Measurements from ENCODE around the gene SMARCC2.
"Not testable (repeated sequence)": the region's sequence is repeated elsewhere in the genome, so short reads cannot be mapped to it uniquely, and the experiment has no call there.

Gene SMARCC2

GRCh38 chr12:56162468-56163290 is 26.6 kb downstream of the SMARCC2 start:
- ATAC-seq: no peak

DNA sequence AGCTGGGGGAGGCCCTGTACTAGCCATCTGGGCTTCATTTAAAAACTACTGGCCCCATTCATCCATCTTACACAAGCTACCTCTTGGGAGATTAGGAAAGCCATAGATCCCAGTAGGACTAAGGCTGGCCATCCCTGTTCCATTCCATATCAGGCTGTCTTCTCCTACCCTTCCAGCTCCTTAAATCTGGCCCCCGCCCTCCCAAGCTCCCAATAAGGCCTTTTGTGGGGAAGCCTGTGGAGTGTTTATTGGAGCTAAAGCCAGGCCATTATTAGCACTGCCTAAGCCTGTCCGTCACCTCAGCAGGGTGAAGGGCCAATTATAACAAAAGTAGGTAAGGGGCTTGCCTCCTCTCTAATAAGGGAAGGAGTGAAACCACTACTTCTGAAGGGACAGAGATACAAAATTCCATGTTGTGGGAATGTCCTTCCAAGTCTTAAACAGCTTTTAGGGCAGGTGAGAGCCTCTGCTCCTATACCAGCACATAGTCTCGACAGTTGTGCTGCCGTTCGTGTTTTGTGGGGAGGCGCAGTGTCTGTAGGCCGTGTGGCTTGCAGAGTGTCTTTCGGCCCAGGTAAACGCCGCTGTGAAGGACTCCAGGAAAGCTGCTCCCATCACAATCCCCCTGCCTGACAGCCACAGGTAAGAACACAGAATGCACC is 27.5 kb downstream of the SMARCC2 start:
- no peak for ATAC-seq

- no peak for ATAC-seq
Measured at GRCh38 chr12:56160894-56161689, 28.2 kb downstream of the SMARCC2 start.

DNA sequence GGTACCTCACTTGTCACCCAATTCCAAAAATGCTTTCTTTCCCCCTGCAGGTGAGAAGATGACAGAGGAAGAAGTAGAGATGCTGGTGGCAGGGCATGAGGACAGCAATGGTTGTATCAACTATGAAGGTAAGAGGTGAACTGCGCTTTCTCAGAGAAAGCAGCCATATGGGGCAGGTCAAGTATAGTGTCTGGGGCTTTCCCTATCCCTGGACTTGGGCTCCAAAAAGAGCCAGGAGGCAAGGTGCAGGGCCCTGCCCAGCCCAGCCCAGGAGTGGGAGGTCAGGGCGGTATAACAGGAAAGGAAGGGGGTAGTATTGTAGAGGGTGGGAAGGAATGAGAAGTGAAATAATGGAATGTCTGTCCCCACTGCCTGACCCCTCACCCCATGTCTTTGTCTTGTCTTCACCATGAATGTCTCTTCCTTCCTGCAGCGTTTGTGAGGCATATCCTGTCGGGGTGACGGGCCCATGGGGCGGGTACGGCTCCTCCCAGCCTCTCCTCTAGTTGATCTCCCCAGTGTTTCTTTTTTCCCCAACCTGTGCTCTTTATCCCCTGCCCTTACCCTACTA is 29.0 kb downstream of the SMARCC2 start:
- peak; percentile 28 to 53 for ATAC-seq

- no peak for ATAC-seq
Measured at GRCh38 chr12:56159482-56160192, 29.6 kb downstream of the SMARCC2 start.

GRCh38 chr12:56158926-56159461 is 30.3 kb downstream of the SMARCC2 start:
- no peak for ATAC-seq

DNA sequence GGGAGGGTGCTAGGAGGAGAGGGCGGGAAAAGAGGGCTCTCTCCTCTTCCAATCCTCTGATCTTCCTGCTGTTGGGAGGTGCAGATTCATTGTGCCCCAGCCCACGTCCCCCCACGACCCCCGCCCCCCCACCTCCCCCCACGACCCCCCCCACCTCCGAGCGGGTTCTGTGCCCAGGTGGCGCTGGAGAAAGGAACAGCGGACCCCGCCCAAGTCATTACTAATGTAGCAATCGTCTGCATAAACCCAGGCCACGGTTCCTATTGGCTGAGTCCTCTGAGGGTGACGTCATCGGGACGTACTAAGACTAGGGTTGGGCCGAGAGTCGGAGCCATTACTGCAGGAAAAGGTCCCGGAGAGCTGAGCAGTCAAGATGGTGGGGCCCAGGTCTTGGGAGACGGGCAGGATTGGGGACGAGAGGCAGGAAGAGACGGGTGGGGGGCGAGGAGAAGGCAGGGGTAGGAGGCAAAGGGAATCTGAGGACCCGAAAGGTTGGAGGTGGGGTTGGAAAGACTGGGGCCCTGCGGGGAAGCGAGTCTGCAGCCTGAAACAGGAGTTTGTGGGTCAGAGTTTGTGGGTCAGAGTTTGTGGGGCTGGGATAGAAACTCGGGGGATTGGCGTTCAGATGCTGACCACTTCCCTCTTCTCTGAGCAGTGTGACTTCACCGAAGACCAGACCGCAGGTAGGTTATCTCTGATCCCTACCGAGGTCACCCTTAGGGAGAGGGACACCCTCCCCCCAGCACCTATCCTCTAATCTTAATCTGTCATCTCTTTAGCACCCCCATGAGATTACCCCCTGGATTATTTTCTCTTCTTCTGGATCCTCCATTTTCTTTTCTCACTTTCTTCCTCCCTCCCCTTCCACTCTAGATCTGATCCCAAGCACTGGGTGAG is 31.0 kb downstream of the SMARCC2 start, which contains the start of gene MYL6:
MYL6 (plus strand) TSS at position 331 of the 897 bp plus-strand sequence; CDS start at position 374, 43 bp downstream.
- peak; percentile 93 to 94 for ATAC-seq

- ATAC-seq: peak; percentile 24 to 26
Measured at GRCh38 chr12:56157201-56158028, 31.9 kb downstream of the SMARCC2 start.

- ATAC-seq: not testable (repeated sequence)
Measured at GRCh38 chr12:56156464-56157200, 32.7 kb downstream of the SMARCC2 start.

DNA sequence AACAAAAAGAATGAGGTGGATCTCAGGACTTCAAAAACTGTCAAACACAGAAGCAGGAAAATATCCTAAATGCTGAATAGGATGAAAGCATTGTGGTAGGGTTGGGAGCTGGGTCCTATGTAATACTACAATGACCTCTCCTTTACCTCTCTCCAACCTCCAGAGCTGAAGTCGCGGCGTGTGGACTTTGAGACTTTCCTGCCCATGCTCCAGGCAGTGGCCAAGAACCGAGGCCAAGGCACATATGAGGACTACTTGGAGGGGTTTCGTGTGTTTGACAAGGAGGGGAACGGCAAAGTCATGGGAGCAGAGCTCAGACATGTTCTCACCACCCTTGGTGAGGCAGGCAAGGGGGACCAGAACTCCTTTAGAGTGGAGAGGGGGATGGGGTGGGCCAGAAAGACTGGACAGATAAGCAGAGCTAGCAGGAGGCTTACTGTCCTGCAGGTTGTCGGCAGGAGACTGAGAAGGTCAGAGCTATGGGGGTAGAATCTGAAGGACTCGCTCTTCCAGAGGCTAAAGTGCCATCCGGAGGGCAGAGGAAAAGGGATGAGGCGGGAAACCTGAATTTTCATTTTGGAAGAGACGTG is 33.9 kb downstream of the SMARCC2 start:
- no peak for ATAC-seq

GRCh38 chr12:56154818-56155217 is 34.5 kb downstream of the SMARCC2 start:
- ATAC-seq: no peak

- ATAC-seq: no peak
Measured at GRCh38 chr12:56154246-56154771, 35.0 kb downstream of the SMARCC2 start.

DNA sequence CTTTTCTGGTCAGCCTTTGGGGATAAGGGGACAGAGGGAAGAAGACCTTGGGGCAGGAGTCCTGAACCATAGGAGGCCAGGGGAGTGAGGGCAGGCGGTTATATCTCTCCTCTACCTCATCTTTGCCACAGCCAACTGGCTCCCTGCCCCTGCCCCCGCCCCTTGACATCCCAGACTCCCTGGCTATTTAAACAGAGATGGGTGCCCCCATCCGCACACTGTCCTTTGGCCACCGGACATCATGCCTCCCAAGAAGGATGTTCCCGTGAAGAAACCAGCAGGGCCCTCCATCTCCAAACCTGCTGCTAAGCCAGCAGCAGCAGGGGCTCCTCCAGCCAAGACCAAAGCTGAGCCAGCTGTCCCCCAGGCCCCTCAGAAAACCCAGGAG is 35.6 kb downstream of the SMARCC2 start:
- ATAC-seq: no peak

- ATAC-seq: no peak
Measured at GRCh38 chr12:56152756-56153677, 36.3 kb downstream of the SMARCC2 start.

DNA sequence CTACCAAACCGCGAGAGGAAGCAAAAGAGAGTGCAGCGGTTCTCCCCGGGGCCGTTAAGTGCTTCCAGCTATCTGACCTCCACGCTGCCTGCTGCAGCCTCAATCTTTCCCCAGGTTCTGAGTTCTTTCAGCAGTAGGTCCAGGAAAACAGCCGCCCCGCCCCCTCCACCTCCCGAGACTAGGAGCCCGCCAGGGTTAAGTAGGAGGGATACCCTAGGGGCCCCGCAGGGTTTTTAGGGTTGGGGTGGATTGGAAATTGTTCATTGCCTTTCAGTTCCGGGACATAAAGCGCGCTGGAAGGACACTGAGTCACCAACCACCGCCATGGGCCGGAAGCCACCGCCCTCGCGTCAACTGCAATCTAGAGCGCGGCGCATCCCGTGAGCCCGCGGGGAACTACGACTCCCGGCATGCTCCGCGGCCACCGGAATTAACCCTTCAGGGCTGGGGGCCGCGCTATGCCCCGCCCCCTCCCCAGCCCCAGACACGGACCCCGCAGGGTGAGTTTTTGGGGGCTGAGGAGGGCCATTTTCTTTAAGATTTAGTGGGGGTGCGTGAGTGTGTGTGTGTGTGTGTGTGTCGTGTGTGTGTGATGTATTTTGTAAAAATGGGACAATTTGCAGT is 37.0 kb downstream of the SMARCC2 start, which contains the start of gene MYL6B:
MYL6B (plus strand) TSS at position 456 of the 624 bp plus-strand sequence. CDS start 1,332 bp downstream, outside the sequence.
- peak; percentile 93 to 96 for ATAC-seq

DNA sequence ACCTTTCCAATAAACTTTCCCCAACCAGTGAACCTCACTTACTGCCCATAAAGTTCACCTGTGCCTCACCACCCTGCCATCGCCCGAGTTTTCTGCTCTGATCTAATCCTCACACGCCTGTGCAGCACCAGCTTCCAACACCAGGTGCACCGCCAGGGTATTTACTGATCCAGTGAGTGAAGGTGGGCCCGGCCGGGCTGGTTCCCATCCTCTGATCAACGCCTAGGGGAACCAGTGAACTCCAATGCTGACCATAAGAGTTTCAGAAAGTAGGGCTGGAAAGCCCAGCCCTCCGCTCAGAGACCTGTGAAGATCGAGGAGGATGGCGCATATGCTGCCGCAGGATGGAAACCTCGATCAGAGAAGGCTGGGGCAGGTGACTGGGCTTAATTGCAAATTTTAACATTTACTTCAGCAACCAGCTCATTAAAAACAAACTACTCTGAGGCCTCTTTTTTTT is 37.6 kb downstream of the SMARCC2 start:
- peak; percentile 74 to 77 for ATAC-seq
